ENCODE measurements around the gene SLC35G1. TPM values are rescaled to one million over a fixed set of nuclear protein-coding genes. Genes with fewer than 3 reads are reported as not detected.

Gene SLC35G1
- total RNA-seq, 1 experiment from 2014 or later: 6.9 TPM

DNA sequence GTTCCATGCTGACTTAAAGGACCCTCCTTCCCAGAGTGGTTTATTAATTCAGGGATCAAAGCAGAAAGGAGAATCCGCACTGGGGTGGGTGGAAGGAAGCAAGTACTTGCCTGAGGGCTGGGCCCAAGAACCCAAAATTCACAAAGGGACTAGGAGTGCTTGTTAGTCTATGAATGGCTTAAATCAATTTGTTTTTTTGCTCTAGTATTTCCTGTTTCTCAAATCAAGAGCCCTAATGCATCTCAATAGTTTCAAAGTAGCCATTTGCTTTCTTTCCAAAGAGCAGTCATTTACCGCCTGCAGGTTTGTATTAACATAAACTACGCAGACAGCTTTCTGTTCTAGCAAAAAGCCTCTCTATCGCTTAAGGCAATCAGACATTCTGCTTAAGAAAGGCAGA is 44.2 kb upstream of the SLC35G1 start:
- H3K27ac ChIP-seq (ENCODE audit: low read length): no peak overlapping the region
- intact Hi-C loops (cut with micrococcal nuclease): no loop called here
- H3K9ac ChIP-seq (ENCODE audit: low read length): no peak overlapping the region
- CTCF ChIA-PET: no interaction called here
- no peaks in the 10 kb centered on the region for H3F3A ChIP-seq (ENCODE audit: low read length, unreplicated experiment)
- H3K9me2 ChIP-seq (replicated peaks; ENCODE audit: low read length): no peaks in the 10 kb centered on the region
- ATAC-seq: no peak
- H3K4me2 ChIP-seq (ENCODE audit: low read length): no peak overlapping the region
- no TSS peak for BruUV-seq (replicated peaks)
- no peaks in the 10 kb centered on the region for H3K79me2 ChIP-seq (ENCODE audit: low read length)
- no peaks in the 10 kb centered on the region for H4K20me1 ChIP-seq (ENCODE audit: low read length)
- no peaks in the 10 kb centered on the region for H3K9me3 ChIP-seq (ENCODE audit: low read length)
- H3K4me1 ChIP-seq (ENCODE audit: insufficient read depth, low read length): no peaks in the 10 kb centered on the region
- no peaks in the 10 kb centered on the region for H3K36me3 ChIP-seq (ENCODE audit: low read depth, low read length)
- no peaks in the 10 kb centered on the region for H3K27me3 ChIP-seq (ENCODE audit: low read length)
- H2AFZ ChIP-seq (ENCODE audit: low read length): no peak overlapping the region
- no peak overlapping the region for H3K4me3 ChIP-seq (ENCODE audit: low read length)
- no peak for DNase-seq
- POLR2A ChIA-PET (ENCODE audit: unreplicated experiment): interaction anchor here (0.6 kb wide), 1 partner anchor 11 kb away, joined by 4 read pairs; no protein-coding TSS in a partner anchor
- TF ChIP-seq EZH2 (IDR thresholded peaks at IDR 0.05; ENCODE audit: low read length, unreplicated experiment): no peak
- TF ChIP-seq, protein P1, sequence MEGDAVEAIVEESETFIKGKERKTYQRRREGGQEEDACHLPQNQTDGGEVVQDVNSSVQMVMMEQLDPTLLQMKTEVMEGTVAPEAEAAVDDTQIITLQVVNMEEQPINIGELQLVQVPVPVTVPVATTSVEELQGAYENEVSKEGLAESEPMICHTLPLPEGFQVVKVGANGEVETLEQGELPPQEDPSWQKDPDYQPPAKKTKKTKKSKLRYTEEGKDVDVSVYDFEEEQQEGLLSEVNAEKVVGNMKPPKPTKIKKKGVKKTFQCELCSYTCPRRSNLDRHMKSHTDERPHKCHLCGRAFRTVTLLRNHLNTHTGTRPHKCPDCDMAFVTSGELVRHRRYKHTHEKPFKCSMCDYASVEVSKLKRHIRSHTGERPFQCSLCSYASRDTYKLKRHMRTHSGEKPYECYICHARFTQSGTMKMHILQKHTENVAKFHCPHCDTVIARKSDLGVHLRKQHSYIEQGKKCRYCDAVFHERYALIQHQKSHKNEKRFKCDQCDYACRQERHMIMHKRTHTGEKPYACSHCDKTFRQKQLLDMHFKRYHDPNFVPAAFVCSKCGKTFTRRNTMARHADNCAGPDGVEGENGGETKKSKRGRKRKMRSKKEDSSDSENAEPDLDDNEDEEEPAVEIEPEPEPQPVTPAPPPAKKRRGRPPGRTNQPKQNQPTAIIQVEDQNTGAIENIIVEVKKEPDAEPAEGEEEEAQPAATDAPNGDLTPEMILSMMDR (conservative IDR thresholded peaks at IDR 0.05; ENCODE audit: low read depth, low read length): no peak
- TF ChIP-seq EZH2phosphoT487 (IDR thresholded peaks at IDR 0.05; ENCODE audit: borderline replicate concordance, low read length): no peak

GRCh38 chr10:93850031-93851015 is 43.5 kb upstream of the SLC35G1 start:
- intact Hi-C loops (cut with micrococcal nuclease): no loop called here
- Histone ChIP-seq H3K4me3 (ENCODE audit: low read length) (no peak overlapping the region), H3K4me1 (ENCODE audit: insufficient read depth, low read length) (no peaks in the 10 kb centered on the region), H3K9me3 (ENCODE audit: low read length) (no peaks in the 10 kb centered on the region), H2AFZ (ENCODE audit: low read length) (no peak overlapping the region), H3K79me2 (ENCODE audit: low read length) (no peaks in the 10 kb centered on the region), H3K27ac (ENCODE audit: low read length) (no peak overlapping the region), H3F3A (ENCODE audit: low read length, unreplicated experiment) (no peaks in the 10 kb centered on the region), H3K27me3 (ENCODE audit: low read length) (no peaks in the 10 kb centered on the region), H3K9ac (ENCODE audit: low read length) (no peak overlapping the region), H3K4me2 (ENCODE audit: low read length) (no peak overlapping the region), H3K36me3 (ENCODE audit: low read depth, low read length) (no peaks in the 10 kb centered on the region), H4K20me1 (ENCODE audit: low read length) (no peaks in the 10 kb centered on the region), H3K9me2 (replicated peaks; ENCODE audit: low read length) (no peaks in the 10 kb centered on the region)
- ATAC-seq: no peak
- no peak for TF ChIP-seq EZH2 (IDR thresholded peaks at IDR 0.05; ENCODE audit: low read length, unreplicated experiment)
- no peak for TF ChIP-seq EZH2phosphoT487 (IDR thresholded peaks at IDR 0.05; ENCODE audit: borderline replicate concordance, low read length)
- TF ChIP-seq, protein P1 (conservative IDR thresholded peaks at IDR 0.05; ENCODE audit: low read depth, low read length): no peak
- no TSS peak for BruUV-seq (replicated peaks)
- ChIA-PET CTCF (no interaction called here), POLR2A (ENCODE audit: unreplicated experiment) (interaction anchor here (0.6 kb wide), 1 partner anchor 12 kb away, joined by 4 read pairs; no protein-coding TSS in a partner anchor)
- DNase-seq: no peak

GRCh38 chr10:93851169-93851568 is 42.6 kb upstream of the SLC35G1 start:
- BruUV-seq (replicated peaks): no TSS peak
- H3K36me3 ChIP-seq (ENCODE audit: low read depth, low read length): no peaks in the 10 kb centered on the region
- no peak overlapping the region for H3K4me2 ChIP-seq (ENCODE audit: low read length)
- no peaks in the 10 kb centered on the region for H3K4me1 ChIP-seq (ENCODE audit: insufficient read depth, low read length)
- H3K79me2 ChIP-seq (ENCODE audit: low read length): no peaks in the 10 kb centered on the region
- DNase-seq: no peak
- H3K27ac ChIP-seq (ENCODE audit: low read length): no peak overlapping the region
- TF ChIP-seq, protein P1 (conservative IDR thresholded peaks at IDR 0.05; ENCODE audit: low read depth, low read length): no peak
- TF ChIP-seq EZH2phosphoT487 (IDR thresholded peaks at IDR 0.05; ENCODE audit: borderline replicate concordance, low read length): no peak
- no peak for TF ChIP-seq EZH2 (IDR thresholded peaks at IDR 0.05; ENCODE audit: low read length, unreplicated experiment)
- H3K9ac ChIP-seq (ENCODE audit: low read length): no peak overlapping the region
- ATAC-seq: no peak
- no peaks in the 10 kb centered on the region for H3K9me3 ChIP-seq (ENCODE audit: low read length)
- intact Hi-C loops (cut with micrococcal nuclease): no loop called here
- no peaks in the 10 kb centered on the region for H3K9me2 ChIP-seq (replicated peaks; ENCODE audit: low read length)
- no peaks in the 10 kb centered on the region for H3K27me3 ChIP-seq (ENCODE audit: low read length)
- H3K4me3 ChIP-seq (ENCODE audit: low read length): no peak overlapping the region
- ChIA-PET POLR2A (ENCODE audit: unreplicated experiment) (no interaction called here), CTCF (no interaction called here)
- no peaks in the 10 kb centered on the region for H4K20me1 ChIP-seq (ENCODE audit: low read length)
- H2AFZ ChIP-seq (ENCODE audit: low read length): no peak overlapping the region
- H3F3A ChIP-seq (ENCODE audit: low read length, unreplicated experiment): no peaks in the 10 kb centered on the region
